ENCODE measurements around the gene UGT1A9.
"Not testable (repeated sequence)": the region's sequence is repeated elsewhere in the genome, so short reads cannot be mapped to it uniquely, and the experiment has no call there.

The UGT1A9 gene

GRCh38 chr2:233689501-233689900 lies 17.8 kb downstream of the UGT1A9 start:
- H3K36me3 Mint-ChIP-seq (ENCODE audit: low read depth): no peaks in the 10 kb centered on the region
- DNase-seq (ENCODE audit: low spot score): no peak
- no peak overlapping the region for H3K4me3 Mint-ChIP-seq
- no peaks in the 10 kb centered on the region for H3K9me3 Mint-ChIP-seq
- H3K4me1 Mint-ChIP-seq (ENCODE audit: low read depth): no peaks in the 10 kb centered on the region
- H3K27ac Mint-ChIP-seq: no peak overlapping the region
- H3K27me3 Mint-ChIP-seq (ENCODE audit: low read depth): peaks cover 25% of the 10 kb centered on the region

- Mint-ChIP-seq H3K9me3 (no peaks in the 10 kb centered on the region), H3K27ac (no peak overlapping the region), H3K36me3 (ENCODE audit: low read depth) (no peaks in the 10 kb centered on the region), H3K27me3 (ENCODE audit: low read depth) (peaks cover 27% of the 10 kb centered on the region), H3K4me3 (no peak overlapping the region), H3K4me1 (ENCODE audit: low read depth) (no peaks in the 10 kb centered on the region)
- DNase-seq (ENCODE audit: low spot score): no peak
These were observed 18.7 kb downstream of the UGT1A9 start for GRCh38 chr2:233690444-233690843.

GRCh38 chr2:233691443-233692433 lies 20.0 kb downstream of the UGT1A9 start:
- Mint-ChIP-seq H3K4me3 (no peak overlapping the region), H3K27ac (no peak overlapping the region), H3K36me3 (ENCODE audit: low read depth) (no peaks in the 10 kb centered on the region), H3K4me1 (ENCODE audit: low read depth) (no peaks in the 10 kb centered on the region), H3K9me3 (no peaks in the 10 kb centered on the region), H3K27me3 (ENCODE audit: low read depth) (peaks cover 23% of the 10 kb centered on the region)
- no peak for DNase-seq (ENCODE audit: low spot score)

GRCh38 chr2:233692648-233693047 lies 20.9 kb downstream of the UGT1A9 start, which contains the start of gene UGT1A6:
Gene UGT1A6 (plus strand): TSS chr2:233692890. CDS start chr2:233693005, 115 bp downstream.
- H3K9me3 Mint-ChIP-seq: no peaks in the 10 kb centered on the region
- peaks cover 29% of the 10 kb centered on the region for H3K27me3 Mint-ChIP-seq (ENCODE audit: low read depth)
- no peaks in the 10 kb centered on the region for H3K4me1 Mint-ChIP-seq (ENCODE audit: low read depth)
- no peak within 1 kb of the TSS for H3K4me3 Mint-ChIP-seq
- no peaks in the 10 kb centered on the region for H3K36me3 Mint-ChIP-seq (ENCODE audit: low read depth)
- DNase-seq (ENCODE audit: low spot score): no peak
- H3K27ac Mint-ChIP-seq: no peak within 1 kb of the TSS

GRCh38 chr2:233693963-233694362 lies 22.3 kb downstream of the UGT1A9 start:
- H3K36me3 Mint-ChIP-seq (ENCODE audit: low read depth): no peaks in the 10 kb centered on the region
- no peaks in the 10 kb centered on the region for H3K4me1 Mint-ChIP-seq (ENCODE audit: low read depth)
- H3K4me3 Mint-ChIP-seq: no peak overlapping the region
- no peaks in the 10 kb centered on the region for H3K9me3 Mint-ChIP-seq
- peaks cover 23% of the 10 kb centered on the region for H3K27me3 Mint-ChIP-seq (ENCODE audit: low read depth)
- H3K27ac Mint-ChIP-seq: no peak overlapping the region
- no peak for DNase-seq (ENCODE audit: low spot score)

GRCh38 chr2:233698740-233699139 lies 27.0 kb downstream of the UGT1A9 start:
- no peaks in the 10 kb centered on the region for H3K9me3 Mint-ChIP-seq
- no peak overlapping the region for H3K4me3 Mint-ChIP-seq
- H3K36me3 Mint-ChIP-seq (ENCODE audit: low read depth): no peaks in the 10 kb centered on the region
- peaks cover 15% of the 10 kb centered on the region for H3K27me3 Mint-ChIP-seq (ENCODE audit: low read depth)
- no peak overlapping the region for H3K27ac Mint-ChIP-seq
- no peaks in the 10 kb centered on the region for H3K4me1 Mint-ChIP-seq (ENCODE audit: low read depth)
- no peak for DNase-seq (ENCODE audit: low spot score)

- no peaks in the 10 kb centered on the region for H3K9me3 Mint-ChIP-seq
- no peak for DNase-seq (ENCODE audit: low spot score)
- H3K27me3 Mint-ChIP-seq (ENCODE audit: low read depth): peaks cover 16% of the 10 kb centered on the region
- no peaks in the 10 kb centered on the region for H3K4me1 Mint-ChIP-seq (ENCODE audit: low read depth)
- no peaks in the 10 kb centered on the region for H3K36me3 Mint-ChIP-seq (ENCODE audit: low read depth)
- H3K27ac Mint-ChIP-seq: no peak overlapping the region
- H3K4me3 Mint-ChIP-seq: no peak overlapping the region
These were observed 27.8 kb downstream of the UGT1A9 start for GRCh38 chr2:233699424-233700027.

GRCh38 chr2:233700028-233700635 lies 28.4 kb downstream of the UGT1A9 start:
- Mint-ChIP-seq H3K4me1 (ENCODE audit: low read depth) (no peaks in the 10 kb centered on the region), H3K9me3 (no peaks in the 10 kb centered on the region), H3K27ac (no peak overlapping the region), H3K4me3 (no peak overlapping the region), H3K36me3 (ENCODE audit: low read depth) (no peaks in the 10 kb centered on the region), H3K27me3 (ENCODE audit: low read depth) (peaks cover 17% of the 10 kb centered on the region)
- DNase-seq (ENCODE audit: low spot score): no peak

- H3K9me3 Mint-ChIP-seq; H3K4me1 Mint-ChIP-seq (ENCODE audit: low read depth); DNase-seq (ENCODE audit: low spot score); H3K36me3 Mint-ChIP-seq (ENCODE audit: low read depth); H3K27ac Mint-ChIP-seq; H3K4me3 Mint-ChIP-seq: not testable (repeated sequence)
- peaks cover 18% of the 10 kb centered on the region for H3K27me3 Mint-ChIP-seq (ENCODE audit: low read depth)
These were observed 29.1 kb downstream of the UGT1A9 start for GRCh38 chr2:233700842-233701241.

- no peaks in the 10 kb centered on the region for H3K4me1 Mint-ChIP-seq (ENCODE audit: low read depth)
- no peaks in the 10 kb centered on the region for H3K36me3 Mint-ChIP-seq (ENCODE audit: low read depth)
- no peaks in the 10 kb centered on the region for H3K9me3 Mint-ChIP-seq
- H3K4me3 Mint-ChIP-seq: no peak overlapping the region
- H3K27ac Mint-ChIP-seq: no peak overlapping the region
- peaks cover 13% of the 10 kb centered on the region for H3K27me3 Mint-ChIP-seq (ENCODE audit: low read depth)
- no peak for DNase-seq (ENCODE audit: low spot score)
These were observed 30.5 kb downstream of the UGT1A9 start for GRCh38 chr2:233702238-233702637.

- peaks cover 14% of the 10 kb centered on the region for H3K27me3 Mint-ChIP-seq (ENCODE audit: low read depth)
- DNase-seq (ENCODE audit: low spot score): no peak
- H3K36me3 Mint-ChIP-seq (ENCODE audit: low read depth): no peaks in the 10 kb centered on the region
- H3K4me1 Mint-ChIP-seq (ENCODE audit: low read depth): no peaks in the 10 kb centered on the region
- H3K27ac Mint-ChIP-seq: no peak overlapping the region
- H3K9me3 Mint-ChIP-seq: no peaks in the 10 kb centered on the region
- H3K4me3 Mint-ChIP-seq: no peak overlapping the region
These were observed 34.3 kb downstream of the UGT1A9 start for GRCh38 chr2:233705911-233706506.

GRCh38 chr2:233706720-233707119 lies 35.0 kb downstream of the UGT1A9 start:
- Mint-ChIP-seq H3K4me3 (no peak overlapping the region), H3K4me1 (ENCODE audit: low read depth) (no peaks in the 10 kb centered on the region), H3K27me3 (ENCODE audit: low read depth) (peaks cover 17% of the 10 kb centered on the region), H3K27ac (no peak overlapping the region), H3K36me3 (ENCODE audit: low read depth) (no peaks in the 10 kb centered on the region), H3K9me3 (no peaks in the 10 kb centered on the region)
- no peak for DNase-seq (ENCODE audit: low spot score)

GRCh38 chr2:233707940-233708644 lies 36.4 kb downstream of the UGT1A9 start:
- no peaks in the 10 kb centered on the region for H3K4me1 Mint-ChIP-seq (ENCODE audit: low read depth)
- no peak for DNase-seq (ENCODE audit: low spot score)
- H3K27me3 Mint-ChIP-seq (ENCODE audit: low read depth): peaks cover 18% of the 10 kb centered on the region
- H3K4me3 Mint-ChIP-seq: no peak overlapping the region
- H3K36me3 Mint-ChIP-seq (ENCODE audit: low read depth): no peaks in the 10 kb centered on the region
- no peak overlapping the region for H3K27ac Mint-ChIP-seq
- H3K9me3 Mint-ChIP-seq: no peaks in the 10 kb centered on the region
